ENCODE data around the gene CARNS1.

DNA sequence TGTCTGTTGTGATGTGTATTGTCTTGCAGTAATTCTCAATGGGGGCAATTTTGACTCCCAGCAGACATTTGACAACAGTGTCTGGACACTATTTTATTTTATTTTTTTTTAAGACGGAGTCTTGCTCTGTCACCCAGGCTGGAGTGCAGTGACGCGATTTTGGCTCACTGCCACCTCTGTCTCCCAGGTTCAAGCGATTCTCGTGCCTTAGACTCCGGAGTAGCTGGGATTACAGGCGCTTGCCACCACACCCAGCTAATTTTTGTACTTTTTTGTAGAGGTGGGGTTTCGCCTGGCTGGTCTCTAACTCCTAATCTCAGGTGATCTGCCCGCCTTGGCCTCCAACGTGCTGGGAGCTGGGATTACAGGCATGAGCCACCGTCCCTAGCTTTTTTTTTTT lies 14.2 kb downstream of the CARNS1 start:
- TF ChIP-seq, protein P1, sequence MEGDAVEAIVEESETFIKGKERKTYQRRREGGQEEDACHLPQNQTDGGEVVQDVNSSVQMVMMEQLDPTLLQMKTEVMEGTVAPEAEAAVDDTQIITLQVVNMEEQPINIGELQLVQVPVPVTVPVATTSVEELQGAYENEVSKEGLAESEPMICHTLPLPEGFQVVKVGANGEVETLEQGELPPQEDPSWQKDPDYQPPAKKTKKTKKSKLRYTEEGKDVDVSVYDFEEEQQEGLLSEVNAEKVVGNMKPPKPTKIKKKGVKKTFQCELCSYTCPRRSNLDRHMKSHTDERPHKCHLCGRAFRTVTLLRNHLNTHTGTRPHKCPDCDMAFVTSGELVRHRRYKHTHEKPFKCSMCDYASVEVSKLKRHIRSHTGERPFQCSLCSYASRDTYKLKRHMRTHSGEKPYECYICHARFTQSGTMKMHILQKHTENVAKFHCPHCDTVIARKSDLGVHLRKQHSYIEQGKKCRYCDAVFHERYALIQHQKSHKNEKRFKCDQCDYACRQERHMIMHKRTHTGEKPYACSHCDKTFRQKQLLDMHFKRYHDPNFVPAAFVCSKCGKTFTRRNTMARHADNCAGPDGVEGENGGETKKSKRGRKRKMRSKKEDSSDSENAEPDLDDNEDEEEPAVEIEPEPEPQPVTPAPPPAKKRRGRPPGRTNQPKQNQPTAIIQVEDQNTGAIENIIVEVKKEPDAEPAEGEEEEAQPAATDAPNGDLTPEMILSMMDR (IDR thresholded peaks at IDR 0.05), result no peak
- TF ChIP-seq EZH2phosphoT487 (IDR thresholded peaks at IDR 0.05; ENCODE audit: borderline replicate concordance, low read depth) (no peak), SIN3A (IDR thresholded peaks at IDR 0.05; ENCODE audit: borderline replicate concordance, low read depth, low read length) (no peak), CHD2 (IDR thresholded peaks at IDR 0.05; ENCODE audit: low read length, partially characterized antibody) (no peak), POLR2AphosphoS5 (IDR thresholded peaks at IDR 0.05; ENCODE audit: low read depth, low read length) (no peak)
- TF ChIP-seq, protein P2, sequence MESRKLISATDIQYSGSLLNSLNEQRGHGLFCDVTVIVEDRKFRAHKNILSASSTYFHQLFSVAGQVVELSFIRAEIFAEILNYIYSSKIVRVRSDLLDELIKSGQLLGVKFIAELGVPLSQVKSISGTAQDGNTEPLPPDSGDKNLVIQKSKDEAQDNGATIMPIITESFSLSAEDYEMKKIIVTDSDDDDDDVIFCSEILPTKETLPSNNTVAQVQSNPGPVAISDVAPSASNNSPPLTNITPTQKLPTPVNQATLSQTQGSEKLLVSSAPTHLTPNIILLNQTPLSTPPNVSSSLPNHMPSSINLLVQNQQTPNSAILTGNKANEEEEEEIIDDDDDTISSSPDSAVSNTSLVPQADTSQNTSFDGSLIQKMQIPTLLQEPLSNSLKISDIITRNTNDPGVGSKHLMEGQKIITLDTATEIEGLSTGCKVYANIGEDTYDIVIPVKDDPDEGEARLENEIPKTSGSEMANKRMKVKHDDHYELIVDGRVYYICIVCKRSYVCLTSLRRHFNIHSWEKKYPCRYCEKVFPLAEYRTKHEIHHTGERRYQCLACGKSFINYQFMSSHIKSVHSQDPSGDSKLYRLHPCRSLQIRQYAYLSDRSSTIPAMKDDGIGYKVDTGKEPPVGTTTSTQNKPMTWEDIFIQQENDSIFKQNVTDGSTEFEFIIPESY (IDR thresholded peaks at IDR 0.05; ENCODE audit: borderline replicate concordance, low read depth), result no peak
